ENCODE measurements around the gene PRMT1. TPM values are rescaled to one million over a fixed set of nuclear protein-coding genes. Genes with fewer than 3 reads are reported as not detected.

The PRMT1 gene
- polyA plus RNA-seq, 1 donor from 2014 or later = 610 TPM

DNA sequence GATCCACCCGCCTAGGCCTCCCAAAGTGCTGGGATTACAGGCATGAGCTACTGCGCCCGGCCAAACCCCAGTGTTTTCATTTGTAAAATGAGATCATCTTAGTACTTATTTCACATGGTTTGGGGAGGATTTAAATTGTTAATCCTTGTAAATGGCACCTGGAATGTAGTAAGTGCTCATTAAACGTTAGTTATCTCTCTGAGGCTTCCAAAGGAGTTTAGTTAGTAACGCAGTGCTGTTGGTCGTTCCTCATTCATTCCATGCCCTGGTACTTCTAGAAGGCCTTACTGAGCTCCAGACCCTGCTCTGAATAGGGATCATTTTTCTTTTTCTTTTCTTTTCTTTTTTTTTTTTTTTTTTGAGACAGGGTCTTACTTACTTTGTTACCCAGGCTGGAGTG lies 19.0 kb downstream of the PRMT1 start:
- H3K36me3 ChIP-seq (ENCODE audit: insufficient read depth, low read length) = peaks cover 7% of the 10 kb centered on the region
- TF ChIP-seq EP300 (conservative IDR thresholded peaks at IDR 0.05; ENCODE audit: poor library complexity, severe bottlenecking) (no peak), MXI1 (conservative IDR thresholded peaks at IDR 0.05; ENCODE audit: poor library complexity, severe bottlenecking) (no peak), EZH2 (IDR thresholded peaks at IDR 0.05; ENCODE audit: borderline replicate concordance, insufficient read depth, low read length, poor library complexity, severe bottlenecking) (no peak), SMC3 (conservative IDR thresholded peaks at IDR 0.05; ENCODE audit: poor library complexity) (no peak), RAD21 (conservative IDR thresholded peaks at IDR 0.05) (no peak), TAF1 (IDR thresholded peaks at IDR 0.05; ENCODE audit: low read depth) (no peak), POLR2AphosphoS5 (IDR thresholded peaks at IDR 0.05) (no peak)
- TF ChIP-seq, protein P1, sequence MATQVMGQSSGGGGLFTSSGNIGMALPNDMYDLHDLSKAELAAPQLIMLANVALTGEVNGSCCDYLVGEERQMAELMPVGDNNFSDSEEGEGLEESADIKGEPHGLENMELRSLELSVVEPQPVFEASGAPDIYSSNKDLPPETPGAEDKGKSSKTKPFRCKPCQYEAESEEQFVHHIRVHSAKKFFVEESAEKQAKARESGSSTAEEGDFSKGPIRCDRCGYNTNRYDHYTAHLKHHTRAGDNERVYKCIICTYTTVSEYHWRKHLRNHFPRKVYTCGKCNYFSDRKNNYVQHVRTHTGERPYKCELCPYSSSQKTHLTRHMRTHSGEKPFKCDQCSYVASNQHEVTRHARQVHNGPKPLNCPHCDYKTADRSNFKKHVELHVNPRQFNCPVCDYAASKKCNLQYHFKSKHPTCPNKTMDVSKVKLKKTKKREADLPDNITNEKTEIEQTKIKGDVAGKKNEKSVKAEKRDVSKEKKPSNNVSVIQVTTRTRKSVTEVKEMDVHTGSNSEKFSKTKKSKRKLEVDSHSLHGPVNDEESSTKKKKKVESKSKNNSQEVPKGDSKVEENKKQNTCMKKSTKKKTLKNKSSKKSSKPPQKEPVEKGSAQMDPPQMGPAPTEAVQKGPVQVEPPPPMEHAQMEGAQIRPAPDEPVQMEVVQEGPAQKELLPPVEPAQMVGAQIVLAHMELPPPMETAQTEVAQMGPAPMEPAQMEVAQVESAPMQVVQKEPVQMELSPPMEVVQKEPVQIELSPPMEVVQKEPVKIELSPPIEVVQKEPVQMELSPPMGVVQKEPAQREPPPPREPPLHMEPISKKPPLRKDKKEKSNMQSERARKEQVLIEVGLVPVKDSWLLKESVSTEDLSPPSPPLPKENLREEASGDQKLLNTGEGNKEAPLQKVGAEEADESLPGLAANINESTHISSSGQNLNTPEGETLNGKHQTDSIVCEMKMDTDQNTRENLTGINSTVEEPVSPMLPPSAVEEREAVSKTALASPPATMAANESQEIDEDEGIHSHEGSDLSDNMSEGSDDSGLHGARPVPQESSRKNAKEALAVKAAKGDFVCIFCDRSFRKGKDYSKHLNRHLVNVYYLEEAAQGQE (IDR thresholded peaks at IDR 0.05; ENCODE audit: borderline replicate concordance) = no peak
- TF ChIP-seq, protein P2, sequence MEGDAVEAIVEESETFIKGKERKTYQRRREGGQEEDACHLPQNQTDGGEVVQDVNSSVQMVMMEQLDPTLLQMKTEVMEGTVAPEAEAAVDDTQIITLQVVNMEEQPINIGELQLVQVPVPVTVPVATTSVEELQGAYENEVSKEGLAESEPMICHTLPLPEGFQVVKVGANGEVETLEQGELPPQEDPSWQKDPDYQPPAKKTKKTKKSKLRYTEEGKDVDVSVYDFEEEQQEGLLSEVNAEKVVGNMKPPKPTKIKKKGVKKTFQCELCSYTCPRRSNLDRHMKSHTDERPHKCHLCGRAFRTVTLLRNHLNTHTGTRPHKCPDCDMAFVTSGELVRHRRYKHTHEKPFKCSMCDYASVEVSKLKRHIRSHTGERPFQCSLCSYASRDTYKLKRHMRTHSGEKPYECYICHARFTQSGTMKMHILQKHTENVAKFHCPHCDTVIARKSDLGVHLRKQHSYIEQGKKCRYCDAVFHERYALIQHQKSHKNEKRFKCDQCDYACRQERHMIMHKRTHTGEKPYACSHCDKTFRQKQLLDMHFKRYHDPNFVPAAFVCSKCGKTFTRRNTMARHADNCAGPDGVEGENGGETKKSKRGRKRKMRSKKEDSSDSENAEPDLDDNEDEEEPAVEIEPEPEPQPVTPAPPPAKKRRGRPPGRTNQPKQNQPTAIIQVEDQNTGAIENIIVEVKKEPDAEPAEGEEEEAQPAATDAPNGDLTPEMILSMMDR (IDR thresholded peaks at IDR 0.05; ENCODE audit: poor library complexity, severe bottlenecking) = no peak
- H3K9me3 ChIP-seq (ENCODE audit: low read length) = no peaks in the 10 kb centered on the region
- no peaks in the 10 kb centered on the region for H4K20me1 ChIP-seq (ENCODE audit: insufficient read depth)
- no peak overlapping the region for H3K9ac ChIP-seq (ENCODE audit: low read length)
- peaks cover 21% of the 10 kb centered on the region for H3K79me2 ChIP-seq (replicated peaks; ENCODE audit: insufficient read depth, low read length)
- no peak overlapping the region for H3K27ac ChIP-seq (ENCODE audit: low read length)
- no peak overlapping the region for H2AFZ ChIP-seq (ENCODE audit: low read depth, low read length)
- no peaks in the 10 kb centered on the region for H3K27me3 ChIP-seq (ENCODE audit: insufficient read depth, low read depth, low read length)
- H3K9me2 ChIP-seq (ENCODE audit: insufficient read depth, low read length) = no peaks in the 10 kb centered on the region
- no peak overlapping the region for H3K4me2 ChIP-seq (ENCODE audit: low read length)
- no peaks in the 10 kb centered on the region for H3F3A ChIP-seq (ENCODE audit: insufficient read depth, low read length, poor library complexity, severe bottlenecking)
- no peak overlapping the region for H3K4me3 ChIP-seq (ENCODE audit: low read length)

DNA sequence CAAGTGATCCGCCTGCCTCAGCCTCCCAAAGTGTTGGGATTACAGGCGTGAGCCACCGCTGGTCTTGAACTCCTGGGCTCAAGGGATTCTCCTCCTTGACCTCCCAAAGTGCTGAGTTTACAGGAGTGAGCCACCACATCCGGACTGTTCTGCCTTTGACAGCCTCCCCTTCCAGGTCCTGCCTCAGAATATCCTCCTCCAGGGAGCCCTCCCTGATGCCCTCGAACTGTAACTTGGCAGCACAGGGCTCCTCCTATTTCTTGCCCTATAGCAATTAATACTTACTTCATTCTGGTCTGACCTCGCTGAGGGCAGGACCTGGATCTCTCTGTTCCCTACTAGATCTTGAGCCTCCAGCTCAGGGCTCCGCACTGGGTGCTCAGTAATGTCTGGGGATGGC lies 19.8 kb downstream of the PRMT1 start:
- Histone ChIP-seq H3K27ac (ENCODE audit: low read length) (no peak overlapping the region), H3K9ac (ENCODE audit: low read length) (no peak overlapping the region), H3K9me2 (ENCODE audit: insufficient read depth, low read length) (no peaks in the 10 kb centered on the region), H4K20me1 (ENCODE audit: insufficient read depth) (no peaks in the 10 kb centered on the region), H2AFZ (ENCODE audit: low read depth, low read length) (no peak overlapping the region), H3F3A (ENCODE audit: insufficient read depth, low read length, poor library complexity, severe bottlenecking) (no peaks in the 10 kb centered on the region), H3K9me3 (ENCODE audit: low read length) (no peaks in the 10 kb centered on the region), H3K4me3 (ENCODE audit: low read length) (no peak overlapping the region), H3K27me3 (ENCODE audit: insufficient read depth, low read depth, low read length) (no peaks in the 10 kb centered on the region), H3K4me2 (ENCODE audit: low read length) (no peak overlapping the region), H3K79me2 (replicated peaks; ENCODE audit: insufficient read depth, low read length) (peaks cover 17% of the 10 kb centered on the region), H3K36me3 (ENCODE audit: insufficient read depth, low read length) (peaks cover 7% of the 10 kb centered on the region)
- TF ChIP-seq, protein P2 (IDR thresholded peaks at IDR 0.05; ENCODE audit: poor library complexity, severe bottlenecking) = no peak
- no peak for TF ChIP-seq EZH2 (IDR thresholded peaks at IDR 0.05; ENCODE audit: borderline replicate concordance, insufficient read depth, low read length, poor library complexity, severe bottlenecking)
- TF ChIP-seq EP300 (conservative IDR thresholded peaks at IDR 0.05; ENCODE audit: poor library complexity, severe bottlenecking) = no peak
- TF ChIP-seq POLR2AphosphoS5 (IDR thresholded peaks at IDR 0.05) = no peak
- TF ChIP-seq RAD21 (conservative IDR thresholded peaks at IDR 0.05) = no peak
- TF ChIP-seq SMC3 (conservative IDR thresholded peaks at IDR 0.05; ENCODE audit: poor library complexity) = no peak
- TF ChIP-seq, protein P1 (IDR thresholded peaks at IDR 0.05; ENCODE audit: borderline replicate concordance) = no peak
- no peak for TF ChIP-seq MXI1 (conservative IDR thresholded peaks at IDR 0.05; ENCODE audit: poor library complexity, severe bottlenecking)
